Measurements from ENCODE around the gene NENF. TPM values are rescaled to one million over a fixed set of nuclear protein-coding genes. Genes with fewer than 3 reads are reported as not detected.
"Not testable (repeated sequence)": the region's sequence is repeated elsewhere in the genome, so short reads cannot be mapped to it uniquely, and the experiment has no call there.

The NENF gene
- polyA plus RNA-seq, 1 donor (not counting 4 experiments of a cell fraction or from before 2014, with no cell fraction given): 65.6 TPM

- no peak overlapping the region for H3K4me2 ChIP-seq (ENCODE audit: control insufficient read depth, extremely low read depth, insufficient read depth, low read depth, low read length)
- no peaks in the 10 kb centered on the region for H3K4me1 ChIP-seq (ENCODE audit: control insufficient read depth, extremely low read depth, insufficient read depth, low read length)
- H4K20me1 ChIP-seq (ENCODE audit: control insufficient read depth, extremely low read depth, insufficient read depth, low read length): no peaks in the 10 kb centered on the region
- H3K36me3 ChIP-seq (ENCODE audit: control insufficient read depth in 2 of 2, extremely low read depth in 1 of 2, insufficient read depth in 2 of 2, low read length in 2 of 2): peaks cover 11 to 20% of the 10 kb centered on the region in 2 experiments
- TF ChIP-seq EZH2 (IDR thresholded peaks at IDR 0.05; ENCODE audit: low read length): no peak
- TF ChIP-seq, protein P1, sequence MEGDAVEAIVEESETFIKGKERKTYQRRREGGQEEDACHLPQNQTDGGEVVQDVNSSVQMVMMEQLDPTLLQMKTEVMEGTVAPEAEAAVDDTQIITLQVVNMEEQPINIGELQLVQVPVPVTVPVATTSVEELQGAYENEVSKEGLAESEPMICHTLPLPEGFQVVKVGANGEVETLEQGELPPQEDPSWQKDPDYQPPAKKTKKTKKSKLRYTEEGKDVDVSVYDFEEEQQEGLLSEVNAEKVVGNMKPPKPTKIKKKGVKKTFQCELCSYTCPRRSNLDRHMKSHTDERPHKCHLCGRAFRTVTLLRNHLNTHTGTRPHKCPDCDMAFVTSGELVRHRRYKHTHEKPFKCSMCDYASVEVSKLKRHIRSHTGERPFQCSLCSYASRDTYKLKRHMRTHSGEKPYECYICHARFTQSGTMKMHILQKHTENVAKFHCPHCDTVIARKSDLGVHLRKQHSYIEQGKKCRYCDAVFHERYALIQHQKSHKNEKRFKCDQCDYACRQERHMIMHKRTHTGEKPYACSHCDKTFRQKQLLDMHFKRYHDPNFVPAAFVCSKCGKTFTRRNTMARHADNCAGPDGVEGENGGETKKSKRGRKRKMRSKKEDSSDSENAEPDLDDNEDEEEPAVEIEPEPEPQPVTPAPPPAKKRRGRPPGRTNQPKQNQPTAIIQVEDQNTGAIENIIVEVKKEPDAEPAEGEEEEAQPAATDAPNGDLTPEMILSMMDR (optimal IDR thresholded peaks at IDR 0.05 in 1 of 3, IDR thresholded peaks at IDR 0.05 in 1 of 3, conservative IDR thresholded peaks at IDR 0.05 in 1 of 3; ENCODE audit: extremely low read depth in 1 of 3, insufficient read depth in 2 of 3, low read length in 3 of 3): no peak
- FAIRE-seq: no peak
- H3K9ac ChIP-seq (ENCODE audit: control insufficient read depth, extremely low read depth, insufficient read depth, low read length): no peak overlapping the region
- H3K9me3 ChIP-seq (ENCODE audit: control insufficient read depth, low read depth, low read length): no peaks in the 10 kb centered on the region
- no peak overlapping the region for H2AFZ ChIP-seq (ENCODE audit: control insufficient read depth, low read length)
- no peak for DNase-seq (ENCODE audit: low read depth, low spot score)
- H3K79me2 ChIP-seq (ENCODE audit: control insufficient read depth, insufficient read depth, low read length): peaks cover 2% of the 10 kb centered on the region
- H3K4me3 ChIP-seq (ENCODE audit: control insufficient read depth in 2 of 3, extremely low read depth in 1 of 3, insufficient read depth in 2 of 3, low read depth in 1 of 3, low read length in 3 of 3): no peak overlapping the region
- H3K27me3 ChIP-seq (ENCODE audit: control insufficient read depth, extremely low read depth, insufficient read depth, low read length): no peaks in the 10 kb centered on the region
- H3K9me1 ChIP-seq (ENCODE audit: control insufficient read depth, extremely low read depth, insufficient read depth, low read length): peaks cover 2% of the 10 kb centered on the region
- no peak overlapping the region for H3K27ac ChIP-seq (ENCODE audit: control insufficient read depth, insufficient read depth, low read length)
- dilution Hi-C loops (cut with MboI; ENCODE audit: extremely low pct_ligation_motif_present, low sequenced_read_pairs): no loop called here
These were observed 43.6 kb upstream of the NENF start for GRCh38 chr1:212388985-212389716.

- H3K27ac ChIP-seq (ENCODE audit: control insufficient read depth, insufficient read depth, low read length); dilution Hi-C loops (cut with MboI; ENCODE audit: extremely low pct_ligation_motif_present, low sequenced_read_pairs); H3K9me1 ChIP-seq (ENCODE audit: control insufficient read depth, extremely low read depth, insufficient read depth, low read length); H4K20me1 ChIP-seq (ENCODE audit: control insufficient read depth, extremely low read depth, insufficient read depth, low read length); FAIRE-seq; H3K79me2 ChIP-seq (ENCODE audit: control insufficient read depth, insufficient read depth, low read length); DNase-seq (ENCODE audit: low read depth, low spot score); H3K9ac ChIP-seq (ENCODE audit: control insufficient read depth, extremely low read depth, insufficient read depth, low read length); H3K9me3 ChIP-seq (ENCODE audit: control insufficient read depth, low read depth, low read length); H3K4me2 ChIP-seq (ENCODE audit: control insufficient read depth, extremely low read depth, insufficient read depth, low read depth, low read length); H3K27me3 ChIP-seq (ENCODE audit: control insufficient read depth, extremely low read depth, insufficient read depth, low read length); H2AFZ ChIP-seq (ENCODE audit: control insufficient read depth, low read length); H3K4me3 ChIP-seq (ENCODE audit: control insufficient read depth in 2 of 3, extremely low read depth in 1 of 3, insufficient read depth in 2 of 3, low read depth in 1 of 3, low read length in 3 of 3); H3K36me3 ChIP-seq (ENCODE audit: control insufficient read depth in 2 of 2, extremely low read depth in 1 of 2, insufficient read depth in 2 of 2, low read length in 2 of 2); H3K4me1 ChIP-seq (ENCODE audit: control insufficient read depth, extremely low read depth, insufficient read depth, low read length): not testable (repeated sequence)
These were observed 36.9 kb upstream of the NENF start for GRCh38 chr1:212395678-212396437.

All from keratinocyte (primary cell).